ENCODE measurements around the gene CAPSL.
A peak's percentile ranks its signal among the peaks of the same experiment; 100 is the strongest.

Gene CAPSL

DNA sequence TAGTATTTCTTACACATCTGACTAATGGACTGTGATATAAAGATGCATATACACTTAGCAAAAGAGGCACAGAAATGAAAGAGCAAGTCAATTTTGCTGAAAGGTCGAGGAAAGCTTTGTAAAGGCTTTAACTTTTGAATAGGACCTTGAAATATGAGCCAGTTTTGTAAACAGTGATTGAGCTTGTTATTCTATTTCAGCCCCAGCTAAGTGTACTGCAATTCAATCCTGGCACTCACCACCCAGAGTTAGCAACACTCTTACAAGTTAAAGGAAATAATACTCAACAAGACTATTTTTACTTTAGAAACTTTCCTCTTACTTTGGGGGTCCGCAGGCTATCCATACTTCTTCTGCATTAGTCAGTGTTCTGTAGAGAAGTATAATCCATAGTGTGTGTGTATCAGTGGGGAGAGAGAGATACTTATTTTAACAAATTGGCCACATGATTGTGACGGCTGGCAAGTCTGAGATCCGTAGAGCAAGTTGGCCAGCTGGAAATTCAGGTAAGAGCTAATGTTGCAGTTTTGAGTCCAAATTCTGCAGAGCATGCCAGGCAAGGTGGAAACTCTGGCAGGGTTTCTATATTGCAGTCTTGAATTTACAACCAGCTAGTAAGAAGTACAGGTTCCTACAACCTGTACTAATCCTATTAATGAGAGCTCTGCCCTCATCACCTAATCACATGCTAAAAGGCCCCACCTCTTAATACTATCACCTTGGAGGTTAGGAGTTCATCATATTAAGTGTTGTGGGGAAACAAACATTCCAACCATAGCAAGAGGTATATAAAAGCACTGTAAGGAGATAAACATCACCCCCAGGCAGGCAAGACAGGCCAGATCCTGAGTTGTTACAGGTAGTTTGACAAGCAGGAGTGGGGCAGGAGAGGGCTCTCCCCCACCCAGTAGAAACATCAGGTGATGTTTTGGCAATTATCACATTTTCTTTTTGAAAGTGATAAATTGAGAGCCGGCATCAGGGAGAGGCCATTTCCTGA, 48.1 kb downstream of the CAPSL start:
- H2AFZ ChIP-seq (ENCODE audit: low read depth), result no peak overlapping the region
- TF ChIP-seq CTCF (conservative IDR thresholded peaks at IDR 0.05; ENCODE audit: low read depth, low read length), result no peak
- H3K79me2 ChIP-seq (ENCODE audit: insufficient read depth, low read depth), result no peaks in the 10 kb centered on the region
- no peak overlapping the region for H3K9ac ChIP-seq
- no peaks in the 10 kb centered on the region for H3K27me3 ChIP-seq (ENCODE audit: insufficient read depth, low read depth)
- H3K36me3 ChIP-seq (ENCODE audit: insufficient read depth), result no peaks in the 10 kb centered on the region
- no peak overlapping the region for H3K4me3 ChIP-seq (IDR thresholded peaks at IDR 0.05; ENCODE audit: insufficient read depth, low read depth, low read length)
- no peaks in the 10 kb centered on the region for H4K20me1 ChIP-seq (ENCODE audit: insufficient read depth)
- no peak overlapping the region for H3K4me2 ChIP-seq
- no peak overlapping the region for H3K27ac ChIP-seq
- peaks cover 12% of the 10 kb centered on the region for H3K4me1 ChIP-seq (ENCODE audit: low read depth, poor library complexity, severe bottlenecking)

GRCh38 chr5:35887321-35888100, 50.9 kb downstream of the CAPSL start:
- no peak overlapping the region for H3K4me2 ChIP-seq
- no peaks in the 10 kb centered on the region for H4K20me1 ChIP-seq (ENCODE audit: insufficient read depth)
- no peak for TF ChIP-seq CTCF (conservative IDR thresholded peaks at IDR 0.05; ENCODE audit: low read depth, low read length)
- H3K27ac ChIP-seq, result no peak overlapping the region
- no peaks in the 10 kb centered on the region for H3K79me2 ChIP-seq (ENCODE audit: insufficient read depth, low read depth)
- H3K4me1 ChIP-seq (ENCODE audit: low read depth, poor library complexity, severe bottlenecking), result peaks cover 40% of the 10 kb centered on the region
- no peaks in the 10 kb centered on the region for H3K27me3 ChIP-seq (ENCODE audit: insufficient read depth, low read depth)
- no peaks in the 10 kb centered on the region for H3K36me3 ChIP-seq (ENCODE audit: insufficient read depth)
- no peak overlapping the region for H2AFZ ChIP-seq (ENCODE audit: low read depth)
- no peak overlapping the region for H3K9ac ChIP-seq
- H3K4me3 ChIP-seq (IDR thresholded peaks at IDR 0.05; ENCODE audit: insufficient read depth, low read depth, low read length), result no peak overlapping the region

DNA sequence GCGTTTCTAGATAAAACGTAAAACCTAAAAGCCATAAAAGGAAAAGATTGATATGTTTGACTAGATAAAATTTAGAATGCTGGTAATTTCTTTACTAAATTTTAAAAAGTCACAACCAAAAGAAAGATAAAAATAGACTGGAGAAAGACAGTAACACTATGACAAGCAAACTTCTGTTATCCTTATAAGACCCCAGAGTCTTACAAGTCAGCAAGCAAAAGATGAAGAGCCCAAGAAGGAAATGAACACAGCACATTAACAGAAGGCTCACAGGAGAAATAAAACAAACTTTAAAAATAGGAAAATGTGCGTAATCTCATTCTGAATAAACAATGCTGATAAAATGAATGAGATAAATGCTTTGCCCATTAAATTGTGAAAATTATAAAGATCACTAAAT, 52.0 kb downstream of the CAPSL start:
- Histone ChIP-seq H3K4me3 (IDR thresholded peaks at IDR 0.05; ENCODE audit: insufficient read depth, low read depth, low read length) (no peak overlapping the region), H3K79me2 (ENCODE audit: insufficient read depth, low read depth) (no peaks in the 10 kb centered on the region), H3K4me1 (ENCODE audit: low read depth, poor library complexity, severe bottlenecking) (peaks cover 43% of the 10 kb centered on the region), H3K9ac (no peak overlapping the region), H3K27me3 (ENCODE audit: insufficient read depth, low read depth) (no peaks in the 10 kb centered on the region), H3K4me2 (no peak overlapping the region), H3K36me3 (ENCODE audit: insufficient read depth) (no peaks in the 10 kb centered on the region), H4K20me1 (ENCODE audit: insufficient read depth) (no peaks in the 10 kb centered on the region), H3K27ac (no peak overlapping the region), H2AFZ (ENCODE audit: low read depth) (no peak overlapping the region)
- no peak for TF ChIP-seq CTCF (conservative IDR thresholded peaks at IDR 0.05; ENCODE audit: low read depth, low read length)

GRCh38 chr5:35884773-35885172, 53.6 kb downstream of the CAPSL start:
- Histone ChIP-seq H3K4me1 (ENCODE audit: low read depth, poor library complexity, severe bottlenecking) (peaks cover 52% of the 10 kb centered on the region), H3K4me2 (peak overlapping the region; percentile 56; the same call in 1 of the 2 replicates), H3K9ac (no peak overlapping the region), H3K4me3 (IDR thresholded peaks at IDR 0.05; ENCODE audit: insufficient read depth, low read depth, low read length) (no peak overlapping the region), H2AFZ (ENCODE audit: low read depth) (no peak overlapping the region), H3K27ac (peak overlapping the region; percentile 61; the same call in 1 of the 2 replicates), H3K36me3 (ENCODE audit: insufficient read depth) (no peaks in the 10 kb centered on the region), H3K27me3 (ENCODE audit: insufficient read depth, low read depth) (no peaks in the 10 kb centered on the region), H3K79me2 (ENCODE audit: insufficient read depth, low read depth) (no peaks in the 10 kb centered on the region), H4K20me1 (ENCODE audit: insufficient read depth) (no peaks in the 10 kb centered on the region)
- no peak for TF ChIP-seq CTCF (conservative IDR thresholded peaks at IDR 0.05; ENCODE audit: low read depth, low read length)

All from KMS-11 (cell line).